Duodenal mucosa (tissue), 2 donors: ENCODE measurements around the gene ZNF442.
"Not testable (repeated sequence)": the region's sequence is repeated elsewhere in the genome, so short reads cannot be mapped to it uniquely, and the experiment has no call there.

Source experiments
- H3K27ac ChIP-seq: one replicate; pipeline ENCODE4 v1.7.0; 2013; ENCODE audit warnings: low read depth, low read length
- H3K27me3 ChIP-seq, 2 donors: one replicate each; pipeline ENCODE4 v1.7.0; 2013; ENCODE audit warnings: low read length in 2 of 2, control low read depth in 1 of 2; ENCODE audit not compliant: insufficient read depth in 2 of 2, control insufficient read depth in 1 of 2
- H3K36me3 ChIP-seq, 2 donors: one replicate each; pipeline ENCODE4 v1.7.0; 2013; ENCODE audit warnings: low read length in 2 of 2, control low read depth in 1 of 2; ENCODE audit not compliant: insufficient read depth in 2 of 2, control insufficient read depth in 1 of 2
- H3K4me1 ChIP-seq, 2 donors: one replicate each; pipeline ENCODE4 v1.7.0; 2013; ENCODE audit warnings: low read length in 2 of 2, control low read depth in 1 of 2; ENCODE audit not compliant: insufficient read depth in 2 of 2, control insufficient read depth in 1 of 2
- H3K4me3 ChIP-seq, 2 donors: one replicate each; pipeline ENCODE4 v1.7.0; 2013; ENCODE audit warnings: low read length in 2 of 2, low read depth in 1 of 2
- H3K9ac ChIP-seq, 2 donors: one replicate each; pipeline ENCODE4 v1.7.0; 2013; ENCODE audit warnings: low read length in 2 of 2, low read depth in 1 of 2
- H3K9me3 ChIP-seq, 2 donors: one replicate each; pipeline ENCODE4 v1.7.0; 2013; ENCODE audit warnings: low read length in 2 of 2, control low read depth in 1 of 2; ENCODE audit not compliant: control insufficient read depth in 1 of 2

Gene ZNF442

GRCh38 chr19:12330340-12330739 lies 35.1 kb downstream of the ZNF442 start:
- no peaks in the 10 kb centered on the region for H3K9me3 ChIP-seq
- H3K4me3 ChIP-seq, result no peak overlapping the region
- no peak overlapping the region for H3K9ac ChIP-seq
- no peaks in the 10 kb centered on the region for H3K27me3 ChIP-seq
- peaks cover 10 to 20% of the 10 kb centered on the region in 2 donors for H3K4me1 ChIP-seq
- H3K36me3 ChIP-seq, result no peaks in the 10 kb centered on the region
- no peak overlapping the region for H3K27ac ChIP-seq

GRCh38 chr19:12325690-12326089 lies 39.8 kb downstream of the ZNF442 start:
- Histone ChIP-seq H3K4me3 (no peak overlapping the region), H3K27ac (no peak overlapping the region), H3K4me1 (no peaks in the 10 kb centered on the region), H3K9me3 (peaks cover 11 to 14% of the 10 kb centered on the region in 2 donors), H3K27me3 (no peaks in the 10 kb centered on the region), H3K36me3 (peaks cover 0 to 7% of the 10 kb centered on the region in 2 donors), H3K9ac (no peak overlapping the region)

- Histone ChIP-seq H3K4me3 (no peak overlapping the region), H3K36me3 (peaks cover 15 to 25% of the 10 kb centered on the region in 2 donors), H3K4me1 (peaks cover 0 to 6% of the 10 kb centered on the region in 2 donors), H3K9ac (no peak overlapping the region), H3K27ac (no peak overlapping the region), H3K9me3 (peaks cover 30 to 36% of the 10 kb centered on the region in 2 donors), H3K27me3 (no peaks in the 10 kb centered on the region)
Measured at GRCh38 chr19:12318782-12319413, 46.6 kb downstream of the ZNF442 start.

DNA sequence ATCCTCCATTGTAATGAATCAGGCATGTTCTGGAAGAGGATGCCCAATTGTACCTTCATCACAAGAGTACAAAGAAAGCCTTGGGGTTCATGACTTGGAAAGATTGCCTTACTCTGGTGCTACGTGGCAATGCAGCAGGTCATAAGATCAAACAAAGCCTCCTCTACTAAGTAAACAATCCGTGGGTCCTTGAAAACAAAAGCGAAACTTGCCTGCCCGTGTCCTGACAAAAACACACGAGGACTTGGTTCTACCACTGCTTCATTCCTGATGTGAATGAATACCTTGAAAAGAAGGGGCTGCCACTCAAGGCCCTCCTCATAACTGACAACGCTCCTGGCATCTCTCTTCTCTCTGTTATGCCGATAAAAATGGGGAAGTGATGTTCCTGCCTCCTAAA lies 50.9 kb downstream of the ZNF442 start:
- Histone ChIP-seq H3K9ac (no peak overlapping the region), H3K4me3 (peak overlapping the region in 1 of 2 donors; percentile 24), H3K27ac (no peak overlapping the region), H3K36me3 (peaks cover 12 to 14% of the 10 kb centered on the region in 2 donors), H3K9me3 (peaks cover 18 to 20% of the 10 kb centered on the region in 2 donors), H3K27me3 (no peaks in the 10 kb centered on the region), H3K4me1 (peaks cover 0 to 6% of the 10 kb centered on the region in 2 donors)

DNA sequence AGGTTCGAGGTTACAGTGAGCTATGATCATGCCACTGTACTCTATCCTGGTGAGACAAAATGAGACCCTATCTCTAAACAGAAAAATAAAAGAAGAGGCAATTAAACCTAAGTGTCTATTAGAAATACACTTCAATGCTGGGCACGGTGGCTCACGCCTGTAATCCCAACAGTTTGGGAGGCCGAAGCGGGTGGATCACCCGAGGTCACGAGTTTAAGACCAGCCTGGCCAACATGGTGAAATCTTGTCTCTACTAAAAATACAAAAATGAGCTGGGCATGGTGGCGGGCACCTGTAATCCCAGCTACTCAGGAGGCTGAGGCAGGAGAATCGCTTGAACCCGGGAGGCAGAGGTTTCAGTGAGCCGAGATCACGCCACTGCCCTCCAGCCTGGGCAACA lies 56.6 kb downstream of the ZNF442 start:
- not testable (repeated sequence) for H3K27me3 ChIP-seq, H3K27ac ChIP-seq, H3K9ac ChIP-seq, H3K4me1 ChIP-seq, H3K9me3 ChIP-seq, H3K36me3 ChIP-seq, H3K4me3 ChIP-seq
